IMR-90 (cell line): ENCODE data around the gene CYB5A.

Experiments
- CTCF ChIP-seq: conservative IDR thresholded peaks from 2 replicates; pipeline ENCODE4 v1.5.1; 2012; ENCODE audit warnings: mild to moderate bottlenecking, low read depth, low read length, improper control_type of control experiment
- ELK1 ChIP-seq: fragments of 150-350 bp; IDR thresholded peaks from 2 replicates; pipeline ENCODE4 v1.6.1; 2016; ENCODE audit warnings: low read depth, mild to moderate bottlenecking, low read length, moderate library complexity, borderline replicate concordance
- MAFK ChIP-seq: IDR thresholded peaks from 2 replicates; pipeline ENCODE4 v1.6.1; 2012; ENCODE audit warnings: low read depth, low read length, improper control_type of control experiment
- NFE2L2 ChIP-seq: fragments of 150-350 bp; IDR thresholded peaks from 2 replicates; pipeline ENCODE4 v1.6.1; 2016; ENCODE audit warnings: low read depth, mild to moderate bottlenecking, low read length
- POLR2A ChIP-seq: IDR thresholded peaks from 2 replicates; pipeline ENCODE4 v1.6.1; 2012; ENCODE audit warnings: mild to moderate bottlenecking, low read depth, low read length
- RCOR1 ChIP-seq: IDR thresholded peaks from 2 replicates; pipeline ENCODE4 v1.6.1; 2012; ENCODE audit warnings: mild to moderate bottlenecking, low read length, improper control_type of control experiment; ENCODE audit not compliant: insufficient replicate concordance
- RFX5 ChIP-seq: IDR thresholded peaks from 2 replicates; pipeline ENCODE4 v1.8.0; 2012; ENCODE audit warnings: low read depth, mild to moderate bottlenecking, low read length, moderate library complexity
- USF2 ChIP-seq: fragments of 150-350 bp; IDR thresholded peaks from 2 replicates; pipeline ENCODE4 v1.6.1; 2017; ENCODE audit warnings: mild to moderate bottlenecking, antibody characterized with exemption, low read length, low read depth

GRCh38 chr18:74291472-74291770 lies 342 bp downstream of the CYB5A start:
- TF ChIP-seq CTCF (no peak), RFX5 (no peak), USF2 (no peak), ELK1 (no peak), RCOR1 (no peak), MAFK (no peak), NFE2L2 (no peak), POLR2A (no peak)
